Spleen (tissue), 7 donors: ENCODE results near the gene SPDYE2B.
"Not testable (repeated sequence)": the region's sequence is repeated elsewhere in the genome, so short reads cannot be mapped to it uniquely, and the experiment has no call there.

Experiments
- POLR2AphosphoS5 ChIP-seq, 3 donors: sonication (generic); formaldehyde crosslinking; IDR thresholded peaks; one replicate each; pipeline ENCODE4 v1.5.1; 2017; ENCODE audit warnings: antibody characterized with exemption in 3 of 3
- TF ChIP-seq, protein P1 (sequence below), 11 experiments: fragments of 200-600 bp in 7 of 11; fragments of 450-650 bp in 4 of 11; sonication (generic) in 4 of 11; IDR thresholded peaks in 8 of 11; conservative IDR thresholded peaks in 3 of 11; 1 replicate in 7 of 11; 2 replicates in 4 of 11; pipeline versions ENCODE4 v1.4.0 to v1.8.0; 2016 to 2021; ENCODE audit warnings: antibody characterized with exemption in 11 of 11, inconsistent platforms in 4 of 11, mild to moderate bottlenecking in 1 of 11
- donor health status: DM: no; HTN: no; CAD: no; lungs with moderate emphysema.
- donor health status: DM: no; HTN: no; CAD: no.
- donor health status: DM: no; HTN: no; CAD: no.

DNA sequence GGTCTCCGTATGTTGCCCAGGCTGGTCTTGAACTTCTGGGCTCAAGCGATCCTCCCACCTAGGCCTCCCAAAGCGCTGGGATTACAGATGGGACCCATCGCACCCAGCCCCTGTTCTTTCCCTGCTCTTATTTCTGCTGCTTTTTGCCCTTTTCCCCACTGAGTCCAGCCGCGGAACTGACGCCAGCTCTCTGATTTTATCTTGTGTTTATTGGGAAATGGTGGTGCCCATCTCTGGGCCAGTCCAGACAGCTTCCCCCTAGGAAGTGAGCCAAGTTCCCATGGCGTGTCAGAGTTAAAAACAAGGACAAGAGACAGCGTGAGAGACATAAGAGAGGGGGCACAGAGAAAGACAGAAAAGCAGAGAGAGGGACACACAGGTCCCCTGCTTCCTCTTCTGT lies 19.5 kb upstream of the SPDYE2B start:
- TF ChIP-seq POLR2AphosphoS5 (IDR thresholded peaks at IDR 0.05), result not testable (repeated sequence)
- TF ChIP-seq, protein P1, sequence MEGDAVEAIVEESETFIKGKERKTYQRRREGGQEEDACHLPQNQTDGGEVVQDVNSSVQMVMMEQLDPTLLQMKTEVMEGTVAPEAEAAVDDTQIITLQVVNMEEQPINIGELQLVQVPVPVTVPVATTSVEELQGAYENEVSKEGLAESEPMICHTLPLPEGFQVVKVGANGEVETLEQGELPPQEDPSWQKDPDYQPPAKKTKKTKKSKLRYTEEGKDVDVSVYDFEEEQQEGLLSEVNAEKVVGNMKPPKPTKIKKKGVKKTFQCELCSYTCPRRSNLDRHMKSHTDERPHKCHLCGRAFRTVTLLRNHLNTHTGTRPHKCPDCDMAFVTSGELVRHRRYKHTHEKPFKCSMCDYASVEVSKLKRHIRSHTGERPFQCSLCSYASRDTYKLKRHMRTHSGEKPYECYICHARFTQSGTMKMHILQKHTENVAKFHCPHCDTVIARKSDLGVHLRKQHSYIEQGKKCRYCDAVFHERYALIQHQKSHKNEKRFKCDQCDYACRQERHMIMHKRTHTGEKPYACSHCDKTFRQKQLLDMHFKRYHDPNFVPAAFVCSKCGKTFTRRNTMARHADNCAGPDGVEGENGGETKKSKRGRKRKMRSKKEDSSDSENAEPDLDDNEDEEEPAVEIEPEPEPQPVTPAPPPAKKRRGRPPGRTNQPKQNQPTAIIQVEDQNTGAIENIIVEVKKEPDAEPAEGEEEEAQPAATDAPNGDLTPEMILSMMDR (IDR thresholded peaks at IDR 0.05 in 8 of 11, conservative IDR thresholded peaks at IDR 0.05 in 3 of 11), result not testable (repeated sequence)
